DOHH2 (cell line): Measurements from ENCODE around the gene KPNA2.
A peak's percentile ranks its signal among the peaks of the same experiment; 100 is the strongest.

Source experiments
- H3F3A ChIP-seq: fragments of 200-600 bp; sonication (generic), shearing (Covaris generic); 2 replicates; pipeline ENCODE4 v1.6.0; 2016; ENCODE audit warnings: antibody characterized with exemption, mild to moderate bottlenecking; ENCODE audit not compliant: control insufficient read depth, insufficient read depth
- H3K27ac ChIP-seq: fragments of 200-600 bp; sonication (generic); 2 replicates; pipeline ENCODE4 v1.5.1; 2014; ENCODE audit warnings: low read depth, mild to moderate bottlenecking, low read length, moderate library complexity
- H3K27me3 ChIP-seq: fragments of 200-600 bp; sonication (generic); 2 replicates; pipeline ENCODE4 v1.6.1; 2014; ENCODE audit warnings: mild to moderate bottlenecking, low read length, mixed read lengths; ENCODE audit not compliant: control insufficient read depth
- H3K36me3 ChIP-seq: fragments of 200-600 bp; sonication (generic); 2 replicates; pipeline ENCODE4 v1.6.1; 2014; ENCODE audit warnings: mild to moderate bottlenecking, low read length, moderate library complexity, mixed read lengths; ENCODE audit not compliant: control insufficient read depth
- H3K4me1 ChIP-seq: fragments of 200-600 bp; sonication (generic); 2 replicates; pipeline ENCODE4 v1.6.1; 2014; ENCODE audit warnings: mild to moderate bottlenecking, low read length, mixed read lengths; ENCODE audit not compliant: control insufficient read depth
- H3K4me2 ChIP-seq: fragments of 200-600 bp; sonication (generic); 2 replicates; pipeline ENCODE4 v1.6.0; 2014; ENCODE audit warnings: mild to moderate bottlenecking, low read length, moderate library complexity
- H3K4me3 ChIP-seq: fragments of 200-600 bp; sonication (generic); 2 replicates; pipeline ENCODE4 v1.5.1; 2014; ENCODE audit warnings: mild to moderate bottlenecking, low read length, mixed read lengths
- H3K79me2 ChIP-seq: fragments of 200-600 bp; sonication (generic); 2 replicates; pipeline ENCODE4 v1.6.1; 2014; ENCODE audit warnings: mild to moderate bottlenecking, low read length, mixed read lengths; ENCODE audit not compliant: control insufficient read depth
- H3K9me2 ChIP-seq: fragments of 200-600 bp; sonication (generic); replicated peaks from 2 replicates; pipeline ENCODE4 v1.6.1; 2014; ENCODE audit warnings: mild to moderate bottlenecking, low read length, mixed read lengths; ENCODE audit not compliant: control insufficient read depth
- H3K9me3 ChIP-seq: fragments of 200-600 bp; sonication (generic); 2 replicates; pipeline ENCODE4 v1.6.1; 2014; ENCODE audit warnings: antibody characterized with exemption, low read length, mixed read lengths; ENCODE audit not compliant: control insufficient read depth, insufficient read depth
- H4K20me1 ChIP-seq: fragments of 200-600 bp; sonication (generic); 2 replicates; pipeline ENCODE4 v1.6.0; 2014; ENCODE audit warnings: low read depth, mild to moderate bottlenecking, antibody characterized with exemption, low read length, moderate library complexity; ENCODE audit not compliant: control insufficient read depth, insufficient read depth
- CTCF ChIP-seq: fragments of 200-600 bp; sonication (generic); IDR thresholded peaks from one replicate; pipeline ENCODE4 v1.5.1; 2014; ENCODE audit warnings: antibody characterized with exemption, mild to moderate bottlenecking, low read depth, low read length; ENCODE audit not compliant: poor library complexity, severe bottlenecking
- EZH2phosphoT487 ChIP-seq: fragments of 200-600 bp; sonication (generic); IDR thresholded peaks from 2 replicates; pipeline ENCODE4 v1.6.1; 2017; ENCODE audit warnings: borderline replicate concordance, mild to moderate bottlenecking, antibody characterized with exemption, low read length, moderate library complexity, mixed read lengths

KPNA2 gene

GRCh38 chr17:68029512-68030215, 5.9 kb upstream of the KPNA2 start:
- H3K4me3 ChIP-seq: no peak overlapping the region
- H3F3A ChIP-seq: 0 out of 2 replicates have a peak, but pooled peaks cover 2% of the 10 kb centered on the region
- H3K4me2 ChIP-seq: no peak overlapping the region
- H3K4me1 ChIP-seq: peaks cover 12% of the 10 kb centered on the region
- H3K9me2 ChIP-seq: no peaks in the 10 kb centered on the region
- no peaks in the 10 kb centered on the region for H3K27me3 ChIP-seq
- no peaks in the 10 kb centered on the region for H3K9me3 ChIP-seq
- no peaks in the 10 kb centered on the region for H4K20me1 ChIP-seq
- no peak for TF ChIP-seq EZH2phosphoT487
- no peak for TF ChIP-seq CTCF
- no peaks in the 10 kb centered on the region for H3K79me2 ChIP-seq
- H3K27ac ChIP-seq: no peak overlapping the region
- no peaks in the 10 kb centered on the region for H3K36me3 ChIP-seq

DNA sequence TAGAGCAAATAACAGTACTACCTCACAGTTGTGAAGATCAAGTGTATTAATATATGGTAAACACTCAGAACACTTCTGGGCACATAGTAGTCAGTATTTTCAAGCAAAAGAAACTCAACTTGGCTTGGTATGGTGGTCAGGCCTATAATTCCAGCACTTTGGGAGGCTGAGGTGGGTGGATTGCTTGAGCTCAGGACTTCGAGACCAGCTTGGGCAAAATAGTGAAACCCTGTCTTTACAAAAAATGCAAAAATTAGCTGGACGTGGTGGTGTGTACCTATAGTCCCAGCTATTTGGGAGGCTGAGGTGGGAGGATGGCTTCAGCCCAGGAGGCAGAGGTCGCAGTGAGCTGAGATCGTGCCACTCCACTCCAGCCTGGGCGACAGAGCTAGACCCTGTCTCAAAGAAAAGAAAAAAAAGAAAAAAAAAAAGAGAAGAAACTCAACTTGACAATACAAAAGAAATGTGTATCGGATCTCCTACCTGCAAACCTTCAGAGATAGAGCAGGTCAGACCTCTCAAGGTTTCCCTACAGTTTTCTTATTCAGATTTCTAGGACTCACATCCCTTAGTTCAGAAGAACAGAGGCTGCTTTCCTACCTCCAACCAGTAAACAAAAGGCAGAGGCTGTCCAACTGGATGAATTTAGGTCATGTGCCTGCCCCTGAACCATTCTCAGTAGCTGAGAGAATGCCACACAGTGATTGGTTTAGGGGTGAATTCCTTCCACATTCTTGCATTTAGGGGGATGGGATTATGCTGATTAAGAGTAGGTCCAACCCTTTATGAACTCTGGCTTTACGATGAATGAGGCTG, 1.7 kb upstream of the KPNA2 start:
- peaks cover 26% of the 10 kb centered on the region for H3K4me1 ChIP-seq
- H3K4me2 ChIP-seq: peak overlapping the region; percentile 71
- peak overlapping the region; percentile 63; the same call in 1 of the 2 replicates for H3K4me3 ChIP-seq
- H3K9me2 ChIP-seq: no peaks in the 10 kb centered on the region
- H3K36me3 ChIP-seq: peaks cover 33% of the 10 kb centered on the region
- H3K27ac ChIP-seq: no peak overlapping the region
- H3F3A ChIP-seq: peaks cover 16% of the 10 kb centered on the region
- TF ChIP-seq EZH2phosphoT487 (no peak), CTCF (no peak)
- H3K79me2 ChIP-seq: peaks cover 34% of the 10 kb centered on the region
- peaks cover 13% of the 10 kb centered on the region for H4K20me1 ChIP-seq
- no peaks in the 10 kb centered on the region for H3K9me3 ChIP-seq
- no peaks in the 10 kb centered on the region for H3K27me3 ChIP-seq

DNA sequence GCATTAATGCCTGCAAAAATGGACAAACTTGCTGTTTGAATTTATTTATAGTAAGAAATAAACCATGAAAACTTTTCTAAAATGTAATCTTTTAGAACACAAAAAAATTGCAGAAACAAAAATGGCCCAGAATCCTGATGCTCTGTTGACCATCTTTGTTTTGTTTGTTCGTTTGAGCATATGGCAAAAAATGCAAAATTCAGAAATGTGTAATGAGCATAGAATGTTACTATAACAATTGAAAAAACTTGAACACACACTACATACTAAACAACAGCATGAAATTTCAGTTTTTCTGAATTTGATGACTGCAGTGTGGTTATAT, 1.1 kb upstream of the KPNA2 start:
- TF ChIP-seq CTCF (no peak), EZH2phosphoT487 (no peak)
- H3K9me3 ChIP-seq: no peaks in the 10 kb centered on the region

More for the DNA sequence above, 1.1 kb upstream of the KPNA2 start:
- H3K27ac ChIP-seq: no peak overlapping the region
- peaks cover 38% of the 10 kb centered on the region for H3K36me3 ChIP-seq
- H3K4me3 ChIP-seq: peak overlapping the region; percentile 63
- H3K27me3 ChIP-seq: no peaks in the 10 kb centered on the region
- H3K9me2 ChIP-seq: no peaks in the 10 kb centered on the region
- H3K4me2 ChIP-seq: peak overlapping the region; percentile 71
- H3K4me1 ChIP-seq: peaks cover 26% of the 10 kb centered on the region
- peaks cover 13% of the 10 kb centered on the region for H4K20me1 ChIP-seq
- H3K79me2 ChIP-seq: peaks cover 38% of the 10 kb centered on the region
- H3F3A ChIP-seq: peaks cover 16% of the 10 kb centered on the region
